IPS-NIHi7 (cell line): Measurements from ENCODE around the gene PLK2.

ENCODE experiments used
- DNase-seq: peaks from one replicate; pipeline ENCODE4 v3.0.0; 2012; ENCODE audit warnings: mixed read lengths; ENCODE audit errors: extremely low spot score

PLK2 gene

DNA sequence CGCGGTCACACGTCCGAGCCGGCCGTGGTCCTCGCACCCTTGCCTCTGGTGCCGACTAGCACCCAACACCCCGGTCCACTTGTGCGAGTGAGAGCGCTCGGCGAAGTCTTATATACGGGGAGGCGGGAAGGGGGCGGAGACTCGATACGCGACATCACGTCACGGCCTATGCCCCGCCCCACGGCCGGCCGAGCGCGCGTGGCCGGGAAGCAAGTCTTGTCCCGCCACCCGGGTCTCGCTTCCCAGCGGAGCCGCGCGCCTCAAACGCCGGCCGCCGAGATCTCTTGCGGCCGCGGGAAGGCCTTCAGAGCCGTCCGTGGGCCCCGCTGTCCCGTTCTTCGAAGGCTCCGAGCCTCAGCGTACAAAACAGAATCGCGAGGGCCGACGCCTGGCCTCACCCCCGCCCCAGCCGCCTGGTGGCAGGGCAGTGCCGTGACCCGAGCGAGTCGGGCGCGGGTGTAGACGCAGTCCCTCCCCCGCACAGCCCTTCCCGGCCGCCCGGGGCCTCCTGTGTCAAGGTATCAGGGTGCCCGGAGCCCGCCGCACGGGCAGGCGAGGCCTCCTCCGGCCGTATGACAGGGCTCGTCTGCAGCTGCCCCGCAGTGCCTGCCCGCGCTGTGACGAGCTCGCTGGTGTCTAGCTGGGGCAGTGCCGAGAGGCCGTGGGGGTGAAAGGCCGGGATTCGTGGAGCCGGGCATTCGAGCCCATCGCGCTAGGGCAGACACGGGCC lies at the start of gene PLK2:
Gene PLK2, minus strand, starts transcription at position 85 of the 730 bp plus-strand sequence. CDS start 127 bp downstream, outside the sequence.
- DNase-seq: peak; percentile 74

DNA sequence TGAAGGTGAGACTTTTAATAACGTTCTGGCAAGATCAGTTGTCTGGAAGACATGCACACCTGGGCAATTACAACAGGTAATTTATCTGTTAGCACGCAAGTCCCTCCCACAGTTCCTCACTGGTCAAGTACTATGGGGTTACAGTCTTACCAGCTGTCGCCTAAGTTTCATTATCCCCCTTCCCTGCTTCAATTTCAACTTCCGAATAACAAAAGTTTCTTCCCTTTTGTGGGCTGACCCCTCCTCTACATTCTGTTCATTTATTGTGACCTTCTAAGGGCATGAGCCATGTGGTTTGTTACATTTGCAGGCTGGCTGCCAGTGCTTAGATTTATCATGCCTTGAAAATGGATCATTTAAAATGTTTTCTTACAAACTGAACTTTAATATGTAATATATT lies 47.8 kb upstream of the PLK2 start:
- DNase-seq: no peak

DNA sequence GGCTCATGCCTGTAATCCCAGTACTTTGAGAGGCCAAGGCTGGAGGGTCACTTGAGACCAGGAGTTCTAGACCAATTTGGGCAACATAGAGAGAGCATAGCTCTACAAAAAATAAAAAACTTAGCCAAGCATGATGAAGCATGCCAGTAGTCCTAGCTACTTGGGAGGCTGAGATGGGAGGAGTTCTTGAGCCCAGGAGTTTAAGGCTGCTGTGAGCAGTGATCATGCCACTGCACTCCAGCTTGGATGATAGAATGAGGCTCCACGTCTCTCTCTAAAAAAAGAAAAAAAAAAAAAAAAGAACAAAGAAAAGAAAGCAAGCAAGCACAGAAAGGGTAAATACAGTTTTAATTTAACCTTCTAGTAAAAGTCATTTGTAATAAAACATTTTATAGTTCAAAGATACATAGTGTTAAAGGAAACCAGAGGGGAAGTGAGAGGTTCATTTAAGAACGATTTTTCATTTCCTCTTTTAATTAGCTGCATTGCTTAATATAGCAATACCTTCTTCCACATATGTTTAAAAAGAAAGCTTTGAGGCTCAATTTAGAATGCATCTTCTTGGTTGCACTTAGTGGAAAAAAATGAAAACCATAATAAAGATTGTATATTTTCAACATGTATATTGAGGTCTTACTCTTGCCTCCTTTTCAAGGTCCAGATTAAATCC lies 46.2 kb upstream of the PLK2 start:
- no peak for DNase-seq

DNA sequence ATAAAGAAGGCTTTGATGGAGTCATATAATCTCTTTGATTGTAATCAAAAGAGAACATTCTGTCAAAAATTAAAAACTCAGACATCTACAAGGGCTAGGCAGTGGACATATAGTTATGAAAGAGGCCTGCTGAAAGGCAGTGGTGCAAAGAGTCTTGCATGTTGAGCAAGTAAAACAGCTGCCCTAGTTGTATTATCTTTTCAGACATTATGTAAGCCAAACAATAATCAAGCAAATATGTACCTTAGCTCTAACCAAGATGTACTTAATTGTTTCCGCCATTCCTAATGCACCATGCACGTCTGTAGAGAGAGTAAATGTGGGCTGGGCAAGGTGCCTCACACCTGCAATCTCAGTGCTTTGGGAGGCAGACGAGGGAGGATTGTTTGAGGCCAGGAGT lies 45.6 kb upstream of the PLK2 start:
- DNase-seq: no peak

DNA sequence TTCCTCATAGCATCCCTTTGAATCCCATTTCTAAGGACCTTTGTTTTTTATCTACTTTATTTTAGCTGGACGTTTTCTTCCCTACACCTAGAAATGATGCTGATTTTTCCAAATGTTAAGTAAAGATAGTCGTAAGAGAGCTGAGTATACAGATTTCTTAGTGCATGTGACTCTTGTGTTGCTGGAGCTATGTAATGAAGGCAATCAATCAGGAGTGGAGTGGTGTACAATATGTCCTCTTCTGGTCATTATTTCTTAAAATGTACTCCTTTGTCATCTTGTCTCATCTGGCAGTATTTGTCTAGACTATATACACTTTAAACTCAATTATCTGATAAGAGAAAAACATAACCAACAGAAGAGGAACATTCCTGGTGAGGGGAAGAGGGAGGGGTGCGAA lies 44.9 kb upstream of the PLK2 start:
- DNase-seq: no peak

DNA sequence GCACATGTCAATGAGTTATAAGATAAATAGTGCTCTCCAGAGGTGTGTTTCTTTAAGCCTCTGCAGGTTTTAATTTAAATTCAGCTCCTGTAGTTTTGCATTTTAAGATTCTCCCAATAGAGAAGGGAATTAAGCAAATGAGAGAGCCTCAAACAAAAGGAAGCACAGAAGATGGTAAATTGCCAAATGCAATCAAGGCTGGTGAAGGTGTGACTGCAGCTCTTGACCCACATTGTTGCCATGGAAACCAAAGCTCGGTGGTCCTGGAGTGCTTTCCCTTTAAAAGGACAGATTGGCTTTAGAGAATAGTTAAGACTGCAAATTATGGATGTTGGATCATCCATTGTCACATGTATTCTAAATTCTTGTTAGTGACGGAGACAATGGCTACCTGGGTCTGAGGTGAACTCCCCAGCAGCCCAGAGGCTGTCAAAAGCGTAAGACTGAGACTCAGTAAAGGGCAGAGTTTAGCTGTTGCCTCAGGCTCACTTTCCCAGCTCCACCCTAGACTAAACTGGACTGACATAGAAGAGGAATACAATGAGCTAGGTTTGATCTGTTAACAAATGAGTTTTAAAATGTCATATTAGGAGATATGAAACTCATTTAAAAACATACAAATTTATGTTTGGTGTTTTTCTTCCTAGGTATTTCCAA lies 43.6 kb upstream of the PLK2 start:
- no peak for DNase-seq

DNA sequence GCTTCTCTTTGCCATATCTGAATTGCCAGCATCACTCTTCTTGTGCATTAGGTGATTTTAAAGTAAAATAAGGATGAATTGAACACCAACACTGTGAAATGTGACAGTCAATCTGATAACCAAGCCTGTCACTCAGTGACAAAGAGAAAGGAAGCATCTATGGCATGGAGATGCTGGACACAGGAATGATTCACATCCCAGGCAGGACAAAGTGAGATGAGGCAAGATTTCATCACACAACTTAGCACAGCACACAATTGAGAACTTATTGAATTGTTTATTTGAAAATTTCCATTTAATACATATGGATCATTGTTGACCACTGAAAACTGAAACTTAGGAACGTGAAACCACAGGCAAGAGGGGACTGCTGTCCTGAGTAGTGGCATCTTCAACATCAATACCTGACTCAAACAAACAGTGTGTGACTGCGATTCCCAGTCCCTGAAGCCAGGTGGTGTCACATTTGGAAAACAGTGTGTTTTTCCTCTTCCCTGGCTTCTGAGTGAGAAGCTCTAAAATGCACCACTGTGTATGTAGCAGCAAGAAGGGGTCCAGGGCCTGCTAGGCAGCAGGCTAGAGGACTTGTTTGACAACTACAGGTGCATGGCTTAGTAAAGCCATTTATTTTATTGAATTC lies 42.0 kb upstream of the PLK2 start:
- no peak for DNase-seq

DNA sequence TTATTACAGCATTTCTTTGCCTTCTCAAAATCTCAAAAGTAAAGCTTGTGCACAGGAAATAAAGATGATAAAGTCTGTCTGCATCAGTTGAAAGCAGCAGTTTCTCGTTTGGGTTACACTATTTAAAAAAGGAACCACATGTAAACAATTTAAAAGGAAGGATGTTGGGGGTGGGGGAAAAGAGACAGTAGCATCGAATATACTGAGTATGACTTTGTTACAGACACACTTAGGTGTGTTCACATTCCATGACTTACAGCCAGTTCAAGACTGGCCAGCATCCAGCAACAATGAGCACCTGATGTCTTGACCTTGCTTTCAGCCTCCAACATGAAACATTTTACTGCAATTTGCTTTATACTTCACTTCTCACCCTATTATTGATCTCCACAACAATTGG lies 40.1 kb upstream of the PLK2 start:
- DNase-seq: no peak

DNA sequence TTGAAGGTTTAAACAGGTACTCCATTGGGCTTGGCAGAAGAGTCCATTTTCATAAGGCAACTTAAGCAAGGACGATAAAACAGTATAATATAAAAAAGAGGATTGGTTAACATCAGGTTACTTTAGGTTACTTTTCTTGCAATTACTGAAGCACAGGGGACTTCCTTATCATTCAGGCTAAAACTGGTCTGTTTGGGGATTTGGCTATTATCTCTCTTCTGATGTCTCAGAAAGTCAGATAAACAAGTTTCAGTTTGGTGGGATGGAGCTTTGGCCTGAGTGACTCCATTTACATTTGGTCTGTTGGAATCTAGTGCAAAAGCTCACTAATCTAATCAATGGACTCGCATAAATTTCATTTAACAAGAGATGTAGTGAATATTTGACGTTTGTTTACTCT lies 39.3 kb upstream of the PLK2 start:
- no peak for DNase-seq

DNA sequence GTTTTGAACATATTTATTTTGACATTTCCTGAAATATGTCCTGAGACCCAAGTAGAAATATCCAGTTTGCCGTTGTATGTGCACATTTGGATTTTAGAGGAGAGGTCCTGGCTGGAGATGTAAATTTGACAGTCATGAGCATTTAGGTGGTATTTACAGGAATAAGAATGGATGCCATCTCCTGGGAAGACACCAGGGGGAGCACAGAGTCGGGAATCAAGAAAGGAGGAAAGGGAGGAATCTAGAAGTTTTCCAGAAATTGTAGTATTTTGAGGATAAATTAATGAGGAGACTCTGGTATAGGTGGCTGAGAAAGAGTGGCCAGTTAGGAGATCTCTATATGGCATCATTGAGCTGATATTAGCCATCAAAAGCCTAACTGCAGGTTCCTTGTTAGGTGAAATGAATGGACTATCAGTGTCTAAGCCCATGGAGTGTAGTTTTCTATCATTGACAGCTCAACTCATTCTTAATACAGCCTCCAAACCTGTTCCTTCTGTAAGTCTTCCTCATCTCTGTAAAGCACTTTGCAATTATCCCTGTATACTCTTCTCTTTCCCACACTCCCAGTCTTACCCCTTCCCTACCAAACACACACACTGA lies 38.6 kb upstream of the PLK2 start:
- DNase-seq: peak; percentile 47

DNA sequence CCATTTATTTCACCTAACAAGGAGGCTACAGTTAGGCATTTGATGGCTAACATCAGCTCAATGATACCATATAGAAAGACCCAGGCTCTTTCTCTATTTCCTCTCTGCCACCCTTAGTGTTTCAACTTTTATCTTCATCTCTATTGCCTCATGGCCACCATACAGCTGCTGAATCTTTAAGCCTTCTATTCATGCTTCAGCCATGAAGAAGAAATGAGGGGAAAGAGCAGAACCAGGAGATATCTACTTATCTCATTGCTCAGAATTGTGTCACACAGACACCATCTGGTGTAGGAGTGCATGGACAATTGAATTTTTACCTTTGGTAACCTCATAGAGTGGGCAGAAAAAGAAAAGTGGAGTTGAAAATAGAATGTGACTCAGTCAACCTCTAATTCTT lies 38.0 kb upstream of the PLK2 start:
- no peak for DNase-seq

DNA sequence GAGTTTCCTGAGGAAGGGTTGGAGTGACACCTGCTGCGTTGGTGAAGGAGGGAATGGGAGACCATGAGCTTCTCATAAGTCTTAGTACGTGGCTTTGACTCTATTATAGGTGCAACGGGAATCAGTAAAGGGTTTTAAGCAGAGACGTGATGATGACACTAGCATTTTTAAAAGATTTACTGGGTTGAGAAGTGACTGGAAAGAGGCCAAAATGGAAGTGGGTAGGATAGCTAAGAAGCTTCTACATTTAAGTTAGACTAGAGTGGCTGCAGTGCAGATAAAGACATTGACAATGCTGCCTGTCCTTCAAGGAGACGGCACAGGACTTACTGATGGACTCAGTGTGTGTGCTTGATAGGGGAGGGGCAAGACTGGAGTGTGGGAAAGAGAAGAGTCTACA lies 37.5 kb upstream of the PLK2 start:
- DNase-seq: no peak

DNA sequence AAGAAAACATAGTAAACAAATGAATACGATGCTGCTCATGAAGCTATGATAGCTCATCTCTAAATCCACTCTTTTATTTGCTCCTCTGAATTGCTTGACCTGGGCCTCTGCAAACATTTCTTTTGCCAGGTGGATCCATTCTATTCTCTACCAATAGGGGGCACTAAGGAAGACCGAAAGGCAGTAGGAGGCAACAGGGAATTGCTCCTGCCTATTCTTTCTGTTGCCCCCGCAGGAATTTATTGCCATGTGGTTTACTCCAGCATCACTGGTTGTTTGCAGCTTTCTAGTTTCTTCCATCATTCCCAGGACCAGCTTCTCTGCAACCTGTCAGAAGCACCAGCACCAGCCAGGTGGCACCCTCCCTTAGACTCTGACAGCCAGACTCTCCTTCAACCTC lies 36.6 kb upstream of the PLK2 start:
- peak; percentile 57 for DNase-seq

DNA sequence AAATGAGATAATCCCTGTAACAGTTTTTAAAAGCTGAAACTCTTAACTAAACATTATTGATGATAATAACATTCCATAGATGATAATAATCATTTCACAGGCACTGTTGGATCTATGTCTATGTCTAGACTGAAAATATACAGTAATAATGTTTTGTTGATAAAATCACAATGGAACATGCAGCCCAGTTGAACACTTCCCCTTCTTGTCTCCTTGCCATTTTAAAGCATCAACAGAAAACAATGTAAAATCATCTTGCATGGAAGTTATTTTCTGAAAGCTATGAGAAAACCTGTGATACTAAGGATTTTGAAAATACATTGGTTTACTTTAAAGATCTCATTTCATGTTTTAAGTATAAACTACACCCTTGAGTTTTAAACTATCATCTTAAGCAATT lies 33.3 kb upstream of the PLK2 start:
- no peak for DNase-seq

DNA sequence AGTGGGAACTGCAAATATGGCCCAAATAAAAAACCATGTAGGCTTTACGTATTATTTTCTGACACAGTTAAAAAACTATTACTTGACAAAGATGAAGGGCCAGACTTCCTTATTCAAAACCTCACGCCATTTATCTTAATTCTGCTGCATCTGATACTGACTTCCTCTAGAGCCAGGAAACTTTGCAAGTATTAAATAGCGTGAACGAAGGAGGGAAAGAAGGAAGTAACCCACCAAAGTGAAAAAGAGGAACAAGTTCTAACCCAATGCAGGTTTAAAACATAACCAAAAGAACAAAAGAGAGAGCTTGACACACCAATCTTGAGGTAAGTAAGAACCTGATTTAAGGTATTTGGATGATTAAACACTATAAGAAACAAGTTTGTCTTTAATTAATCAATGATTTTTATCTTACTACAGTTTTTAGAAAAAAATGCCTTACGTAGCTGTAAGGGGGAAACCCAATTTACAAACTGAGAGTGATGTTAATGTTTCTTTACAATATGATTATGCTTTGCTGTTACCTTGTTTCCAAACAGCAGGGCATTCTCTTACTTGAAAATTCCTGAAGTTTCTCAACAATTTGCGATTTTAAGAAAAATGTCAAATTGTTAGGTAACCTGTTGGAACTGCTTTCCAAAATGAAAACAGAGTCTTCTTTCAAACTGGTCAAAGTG lies 31.5 kb upstream of the PLK2 start, which contains the start of gene GAPT:
Gene GAPT, plus strand, starts transcription at position 220 of the 677 bp plus-strand sequence. CDS start 3,102 bp downstream, outside the sequence.
- no peak for DNase-seq

DNA sequence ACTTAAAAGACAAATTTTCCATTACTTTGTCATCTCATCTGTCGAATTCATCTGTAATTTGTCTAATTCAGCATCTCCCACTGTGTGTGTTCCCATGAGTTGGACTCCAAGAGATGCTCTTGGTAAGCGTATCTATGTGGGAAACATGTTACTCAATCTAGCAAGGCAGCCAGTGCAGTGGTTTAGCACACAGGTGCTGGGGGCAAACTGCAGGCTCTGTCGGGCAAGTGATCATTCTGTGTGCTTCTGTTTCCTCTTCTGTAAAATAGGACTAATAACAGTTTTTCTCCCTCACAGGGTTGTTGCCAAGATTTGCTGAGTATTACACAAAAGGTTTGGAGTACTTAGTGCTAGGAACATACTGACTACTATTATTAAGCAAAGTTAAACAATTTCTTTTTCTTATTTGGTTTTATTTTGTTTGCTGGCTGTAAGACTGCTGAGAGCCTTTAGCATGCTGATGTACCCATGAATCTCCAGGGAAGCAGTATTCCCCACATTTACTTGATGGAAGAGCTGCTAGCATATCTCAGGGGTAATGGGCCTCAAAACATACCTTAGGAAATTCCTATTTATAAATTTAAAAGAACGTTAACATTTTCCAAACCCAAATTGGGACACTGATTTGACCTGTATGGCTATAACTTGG lies 30.6 kb upstream of the PLK2 start:
- DNase-seq: no peak

DNA sequence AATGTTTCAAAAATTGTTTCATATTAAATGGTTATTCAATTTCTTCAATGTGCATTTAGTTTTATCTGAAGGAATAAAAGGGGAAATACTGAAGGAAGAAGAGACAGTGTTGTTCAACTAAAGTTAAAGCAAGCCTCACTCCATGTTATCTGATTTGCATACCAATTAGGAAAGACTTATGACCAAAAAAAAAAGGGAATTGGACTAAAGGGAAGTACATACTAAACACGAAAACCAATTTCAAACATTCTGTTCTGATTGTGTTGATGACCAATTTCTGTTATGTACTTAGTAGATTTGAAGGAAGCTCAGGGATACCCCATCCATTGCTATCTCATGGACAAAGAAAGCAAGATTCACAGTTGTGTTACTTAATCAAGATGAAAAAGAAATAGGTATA lies 26.4 kb upstream of the PLK2 start:
- no peak for DNase-seq

DNA sequence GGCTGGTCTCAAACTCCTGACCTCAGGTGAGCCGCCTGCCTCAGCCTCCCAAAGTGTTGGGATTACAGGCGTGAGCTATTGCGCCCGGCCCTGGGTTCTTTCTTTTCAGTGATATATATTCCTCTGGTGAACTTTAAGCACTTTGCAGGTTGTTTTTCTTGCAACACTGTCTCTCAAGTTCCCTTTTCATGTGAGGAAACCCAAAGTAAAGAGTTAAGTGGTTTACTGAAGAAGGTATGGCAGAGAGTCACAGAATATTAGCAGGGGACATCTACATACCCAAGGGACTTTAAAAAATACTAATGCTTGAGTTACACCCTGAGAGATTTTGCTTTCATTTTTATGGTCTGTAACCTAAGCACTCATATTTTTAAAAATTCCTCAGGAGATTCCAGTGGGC lies 24.6 kb upstream of the PLK2 start:
- no peak for DNase-seq

DNA sequence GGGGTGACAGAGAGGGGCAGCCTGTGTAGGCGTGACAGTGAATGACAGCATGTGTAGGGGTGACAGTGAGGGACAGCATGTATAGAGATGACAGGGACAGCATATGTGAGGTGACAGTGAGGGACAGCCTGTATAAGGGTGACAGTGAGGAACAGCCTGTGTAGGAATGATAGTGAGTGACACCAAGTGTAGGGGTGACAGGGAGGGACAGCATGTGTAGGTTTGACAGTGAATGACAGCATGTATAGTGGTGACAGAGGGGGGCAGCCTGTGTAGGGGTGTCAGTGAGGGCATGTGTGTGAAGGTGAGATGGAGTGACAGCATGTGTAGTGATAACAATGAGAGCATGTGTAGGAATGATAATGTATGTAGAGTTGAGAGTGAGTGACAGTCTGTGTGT lies 22.6 kb upstream of the PLK2 start:
- DNase-seq: no peak

DNA sequence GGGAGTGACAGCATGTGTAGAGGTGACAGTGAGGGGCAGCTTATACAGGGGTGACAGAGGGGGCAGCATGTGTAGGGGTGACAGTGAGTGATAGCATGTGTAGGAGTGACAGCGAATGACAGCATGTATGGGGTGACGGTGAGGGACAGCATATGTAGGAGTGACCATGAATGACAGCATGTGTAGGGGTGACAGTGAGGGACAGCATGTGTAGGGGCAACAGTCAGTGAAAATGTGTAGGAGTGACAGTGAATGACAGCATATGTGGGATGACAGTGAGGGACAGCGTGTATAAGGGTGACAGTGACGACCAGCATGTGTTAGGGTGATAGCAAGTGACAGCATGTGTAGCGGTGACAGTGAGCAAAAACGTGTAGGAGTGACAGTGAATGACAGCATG lies 21.9 kb upstream of the PLK2 start:
- no peak for DNase-seq

DNA sequence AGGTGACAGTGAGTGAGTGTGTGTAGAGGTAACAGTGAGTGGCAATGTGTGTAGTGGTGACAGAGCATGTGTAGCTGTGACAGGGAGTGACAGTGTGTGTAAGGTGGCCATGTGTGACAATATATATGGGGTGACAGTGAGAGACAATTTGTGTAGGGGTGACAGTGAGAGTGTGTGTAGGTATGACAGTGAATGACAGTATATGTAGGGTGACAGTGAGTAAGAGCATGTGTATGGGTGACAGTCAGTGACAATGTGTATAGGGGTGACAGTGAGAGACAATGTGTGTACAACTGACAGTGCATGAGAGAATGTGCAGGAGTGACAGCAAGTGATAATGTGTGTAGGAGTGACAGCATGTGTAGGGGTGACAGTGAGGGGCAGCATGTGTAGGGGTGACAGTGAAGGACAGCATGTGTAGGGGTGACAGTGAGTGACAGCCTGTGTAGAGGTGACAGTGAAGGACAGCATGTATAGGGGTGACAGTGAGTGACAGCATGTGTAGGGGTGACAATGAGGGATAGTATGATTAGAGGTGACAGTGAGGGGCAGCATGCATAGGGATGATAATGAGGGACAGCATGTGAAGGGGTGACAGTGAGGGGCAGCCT lies 21.3 kb upstream of the PLK2 start:
- no peak for DNase-seq
